HepG2 (cell line): ENCODE data around the gene GPX2. TPM values are rescaled to one million over a fixed set of nuclear protein-coding genes. Genes with fewer than 3 reads are reported as not detected.

Experiments
- AGO2 ChIP-seq: fragments of 200-400 bp; formaldehyde crosslinking; optimal IDR thresholded peaks from 2 replicates; pipeline ENCODE3; 2017; ENCODE audit warnings: mild to moderate bottlenecking, low read depth, low read length, moderate library complexity
- ATAD3A ChIP-seq: sonication (generic); formaldehyde crosslinking; IDR thresholded peaks from 2 replicates; pipeline ENCODE4 v1.4.0; 2020; ENCODE audit warnings: missing genetic modification reagents
- BCL3 ChIP-seq: sonication (generic); formaldehyde crosslinking; IDR thresholded peaks from 2 replicates; pipeline ENCODE4 v1.5.1; 2020; ENCODE audit warnings: mild to moderate bottlenecking, missing genetic modification reagents, moderate library complexity
- CREBL2 ChIP-seq: sonication (generic); formaldehyde crosslinking; IDR thresholded peaks from 2 replicates; pipeline ENCODE4 v1.8.1; 2023; ENCODE audit warnings: missing genetic modification reagents, mild to moderate bottlenecking, borderline replicate concordance
- E2F5 ChIP-seq: sonication (generic); formaldehyde crosslinking; conservative IDR thresholded peaks from 2 replicates; pipeline ENCODE4 v1.4.0; 2020; ENCODE audit warnings: missing genetic modification reagents
- ELF1 ChIP-seq: sonication (generic); formaldehyde crosslinking; IDR thresholded peaks from 2 replicates; pipeline ENCODE4 v1.4.0; 2020; ENCODE audit warnings: missing genetic modification reagents
- EP300 ChIP-seq, 3 experiments: sonication (generic) in 1 of 3; formaldehyde crosslinking in 1 of 3; IDR thresholded peaks; 2 replicates each; pipeline versions ENCODE4 v1.5.1 to v1.6.1; 2011 to 2020; ENCODE audit warnings: low read depth in 2 of 3, low read length in 2 of 3, borderline replicate concordance in 1 of 3, improper control_type of control experiment in 1 of 3, mild to moderate bottlenecking in 1 of 3, missing genetic modification reagents in 1 of 3, moderate library complexity in 1 of 3
- HMG20A ChIP-seq: IDR thresholded peaks from 2 replicates; pipeline ENCODE4 v1.6.1; 2016; ENCODE audit warnings: borderline replicate concordance
- MTF2 ChIP-seq: sonication (generic); formaldehyde crosslinking; IDR thresholded peaks from 2 replicates; pipeline ENCODE4 v1.5.0; 2020; ENCODE audit warnings: missing genetic modification reagents, borderline replicate concordance
- MYC ChIP-seq: sonication (generic); formaldehyde crosslinking; IDR thresholded peaks from 2 replicates; pipeline ENCODE4 v1.9.0; 2021; ENCODE audit warnings: missing genetic modification reagents, borderline replicate concordance
- RBAK ChIP-seq: sonication (generic); formaldehyde crosslinking; IDR thresholded peaks from 2 replicates; pipeline ENCODE4 v1.5.1; 2020; ENCODE audit warnings: mild to moderate bottlenecking, missing genetic modification reagents
- REL ChIP-seq: sonication (generic); formaldehyde crosslinking; conservative IDR thresholded peaks from 2 replicates; pipeline ENCODE4 v1.8.0; 2022; ENCODE audit warnings: mild to moderate bottlenecking, missing genetic modification reagents, moderate library complexity
- SMYD3 ChIP-seq: sonication (generic); formaldehyde crosslinking; IDR thresholded peaks from 2 replicates; pipeline ENCODE4 v1.8.1; 2023; ENCODE audit warnings: mild to moderate bottlenecking, missing genetic modification reagents
- TBX3 ChIP-seq: fragments of 450-650 bp; IDR thresholded peaks from 2 replicates; pipeline ENCODE4 v1.6.1; 2017; ENCODE audit warnings: antibody characterized with exemption, mild to moderate bottlenecking, inconsistent platforms, borderline replicate concordance
- ZBTB21 ChIP-seq: sonication (generic); formaldehyde crosslinking; IDR thresholded peaks from 2 replicates; pipeline ENCODE4 v1.4.0; 2020; ENCODE audit warnings: missing genetic modification reagents
- ZBTB37 ChIP-seq: sonication (generic); formaldehyde crosslinking; IDR thresholded peaks from 2 replicates; pipeline ENCODE4 v1.4.0; 2020; ENCODE audit warnings: mild to moderate bottlenecking, missing genetic modification reagents
- ZBTB43 ChIP-seq: sonication (generic); formaldehyde crosslinking; conservative IDR thresholded peaks from 2 replicates; pipeline ENCODE4 v1.4.0; 2020; ENCODE audit warnings: missing genetic modification reagents
- ZNF546 ChIP-seq: sonication (generic); formaldehyde crosslinking; conservative IDR thresholded peaks from 2 replicates; pipeline ENCODE4 v1.8.1; 2023; ENCODE audit warnings: mild to moderate bottlenecking, missing genetic modification reagents
- ZNF562 ChIP-seq: sonication (generic); formaldehyde crosslinking; IDR thresholded peaks from 2 replicates; pipeline ENCODE4 v1.8.0; 2022; ENCODE audit warnings: missing genetic modification reagents, borderline replicate concordance
- ZNF570 ChIP-seq: sonication (generic); formaldehyde crosslinking; IDR thresholded peaks from 2 replicates; pipeline ENCODE4 v1.4.0; 2020; ENCODE audit warnings: mild to moderate bottlenecking, missing genetic modification reagents, borderline replicate concordance
- ZNF639 ChIP-seq: conservative IDR thresholded peaks from 2 replicates; pipeline ENCODE4 v1.6.1; 2018; ENCODE audit warnings: missing genetic modification reagents
- ZNF7 ChIP-seq: IDR thresholded peaks from 2 replicates; pipeline ENCODE4 v1.6.1; 2016; ENCODE audit warnings: missing biosample characterization, missing genetic modification reagents
- polyA plus RNA-seq, 8 experiments: library from polyadenylated mRNA; depleted of rRNA in 3 of 8; stranded (reverse) in 7 of 8; unstranded in 1 of 8; fragments of >200 nt; fragmentation: Illumina TruSeq in 4 of 8; extraction: Trizol in 4 of 8; gene quantifications; 2 replicates each; pipeline versions ENCODE4 v1.2.1 to v1.2.3, GENCODE V29; 2011 to 2016; ENCODE audit warnings: low read depth in 4 of 8, missing spikeins in 1 of 8, mixed read lengths in 1 of 8; ENCODE audit not compliant: insufficient read depth in 1 of 8
- total RNA-seq, 5 experiments: library from RNA; depleted of rRNA; stranded (reverse); fragments of >200 nt; fragmentation: Illumina TruSeq; extraction: Trizol; gene quantifications; 2 replicates each; pipeline ENCODE4 v1.2.3, GENCODE V29; 2016; ENCODE audit warnings: low read depth in 1 of 5

GPX2 gene
- total and polyA plus RNA-seq, 2 of the 13 experiments (the other 11 are each of a cell fraction or from before 2014, with no cell fraction given), result 526 to 674 TPM

GRCh38 chr14:64986648-64987437, 44.3 kb upstream of the GPX2 start, which contains the start of gene FNTB (continued):
- peak; percentile 42; the same call in 1 of the 2 replicates for TF ChIP-seq E2F5 (CRISPR knock-in tag)
- TF ChIP-seq EP300 (IDR thresholded peaks at IDR 0.05; ENCODE audit: low read depth in 2 of 2, low read length in 2 of 2), result peak in 1 of 2 experiments; percentile 30; a peak in 1 of 4 replicates
- peak; percentile 11; the same call in 1 of the 2 replicates for TF ChIP-seq EP300 (CRISPR knock-in tag; IDR thresholded peaks at IDR 0.05; ENCODE audit: borderline replicate concordance)
- peak; percentile 94 for TF ChIP-seq BCL3 (CRISPR knock-in tag)
- TF ChIP-seq TBX3, result peak; percentile 70; the same call in 1 of the 2 replicates
- TF ChIP-seq SMYD3 (CRISPR knock-in tag), result peak; percentile 95
- TF ChIP-seq ZBTB21 (CRISPR knock-in tag), result peak; percentile 23; the same call in 1 of the 2 replicates
- TF ChIP-seq REL (CRISPR knock-in tag), result peak; percentile 94
- no peak; the same call in 1 of the 2 replicates for TF ChIP-seq ELF1 (CRISPR knock-in tag)
- peak; percentile 39; the same call in 1 of the 2 replicates for TF ChIP-seq ZNF546 (CRISPR knock-in tag)
- 0 out of 2 replicates have a peak, but pooled peaks have one; percentile 29 for TF ChIP-seq ZNF570 (CRISPR knock-in tag)
- no peak for TF ChIP-seq RBAK (CRISPR knock-in tag)
- peak; percentile 92 for TF ChIP-seq MYC
- TF ChIP-seq MTF2 (CRISPR knock-in tag), result peak; percentile 42; the same call in 1 of the 2 replicates
- no peak for TF ChIP-seq ZBTB37 (CRISPR knock-in tag)
- no peak for TF ChIP-seq ATAD3A (CRISPR knock-in tag)
- no peak for TF ChIP-seq ZNF562 (CRISPR knock-in tag)
- no peak for TF ChIP-seq CREBL2 (CRISPR knock-in tag)
- TF ChIP-seq ZNF7 (CRISPR knock-in tag), result no peak
- no peak for TF ChIP-seq ZBTB43
- peak; percentile 75 for TF ChIP-seq AGO2
- no peak for TF ChIP-seq HMG20A (CRISPR knock-in tag)
- TF ChIP-seq ZNF639 (CRISPR knock-in tag), result no peak; the same call in 1 of the 2 replicates
